HUDEP-2 (cell line): ENCODE results near the gene ZNF197.
"Not testable (repeated sequence)": the region's sequence is repeated elsewhere in the genome, so short reads cannot be mapped to it uniquely, and the experiment has no call there.

Source experiments
- DNase-seq, 76 experiments: peaks; one replicate each; lab custom pipeline; 2025; ENCODE audit not compliant: unreplicated experiment in 76 of 76; lab: John Stamatoyannopoulos, UW

The ZNF197 gene

GRCh38 chr3:44624749-44625480 is at the start of gene ZNF197:
Gene ZNF197, plus strand, starts transcription at chr3:44625036. Its CDS starts 4,119 bp downstream, at chr3:44629155.
- peak in 75 of 76 experiments; percentile 5 to 84 (median 63) for DNase-seq

GRCh38 chr3:44576613-44577012 is 48.2 kb upstream of the ZNF197 start:
- no peak for DNase-seq

GRCh38 chr3:44577354-44577952 is 47.4 kb upstream of the ZNF197 start:
- DNase-seq, result not testable (repeated sequence)

- not testable (repeated sequence) for DNase-seq
These were observed 46.5 kb upstream of the ZNF197 start for GRCh38 chr3:44578316-44578715.

GRCh38 chr3:44578924-44579515 is 45.8 kb upstream of the ZNF197 start:
- DNase-seq, result not testable (repeated sequence)

- not testable (repeated sequence) for DNase-seq
These were observed 45.1 kb upstream of the ZNF197 start for GRCh38 chr3:44579749-44580148.

- not testable (repeated sequence) for DNase-seq
These were observed 43.9 kb upstream of the ZNF197 start for GRCh38 chr3:44580971-44581370.

GRCh38 chr3:44584646-44585501 is 40.0 kb upstream of the ZNF197 start, which contains the start of gene ZNF660:
Gene ZNF660, plus strand, starts transcription at chr3:44584964. Its CDS starts 9,230 bp downstream, at chr3:44594194.
- DNase-seq, result no peak

- no peak for DNase-seq
These were observed 28.2 kb upstream of the ZNF197 start for GRCh38 chr3:44596621-44597020.

GRCh38 chr3:44601749-44602148 is 23.1 kb upstream of the ZNF197 start:
- no peak for DNase-seq

- no peak for DNase-seq
These were observed 12.2 kb upstream of the ZNF197 start for GRCh38 chr3:44612678-44613077.

- DNase-seq, result no peak
These were observed 3.9 kb downstream of the ZNF197 start for GRCh38 chr3:44628716-44629115.

GRCh38 chr3:44632193-44632592 is 7.4 kb downstream of the ZNF197 start:
- DNase-seq, result no peak

- DNase-seq, result no peak
These were observed 17.5 kb downstream of the ZNF197 start for GRCh38 chr3:44642337-44642736.

GRCh38 chr3:44643024-44643423 is 18.2 kb downstream of the ZNF197 start:
- DNase-seq, result no peak

GRCh38 chr3:44647771-44648170 is 22.9 kb downstream of the ZNF197 start:
- DNase-seq, result no peak

GRCh38 chr3:44648564-44649229 is 23.9 kb downstream of the ZNF197 start, which contains the start of gene ZNF35:
Gene ZNF35, plus strand, starts transcription at chr3:44648732. Its CDS starts 2,336 bp downstream, at chr3:44651068.
- DNase-seq, result peak in 73 of 76 experiments; percentile 26 to 84 (median 63)

GRCh38 chr3:44649709-44650108 is 24.9 kb downstream of the ZNF197 start:
- DNase-seq, result no peak

GRCh38 chr3:44654039-44654438 is 29.2 kb downstream of the ZNF197 start:
- no peak for DNase-seq

GRCh38 chr3:44659015-44659414 is 34.2 kb downstream of the ZNF197 start:
- DNase-seq, result no peak
